GM12872 (cell line): ENCODE results near the gene DOCK2.

ENCODE experiments used
- CTCF ChIP-seq: IDR thresholded peaks from 3 replicates; pipeline ENCODE4 v1.5.1; 2011; ENCODE audit warnings: low read depth, mild to moderate bottlenecking, low read length, moderate library complexity; ENCODE audit not compliant: insufficient read depth

The DOCK2 gene

GRCh38 chr5:170053896-170054295, 416.8 kb downstream of the DOCK2 start:
- no peak for TF ChIP-seq CTCF

GRCh38 chr5:170055606-170056005, 418.5 kb downstream of the DOCK2 start:
- no peak for TF ChIP-seq CTCF

- no peak for TF ChIP-seq CTCF
Measured at GRCh38 chr5:170056561-170057267, 419.6 kb downstream of the DOCK2 start.

GRCh38 chr5:170057311-170057710, 420.2 kb downstream of the DOCK2 start:
- TF ChIP-seq CTCF = no peak

- TF ChIP-seq CTCF = no peak
Measured at GRCh38 chr5:170059221-170059620, 422.1 kb downstream of the DOCK2 start.

- no peak for TF ChIP-seq CTCF
Measured at GRCh38 chr5:170067152-170067551, 430.1 kb downstream of the DOCK2 start.

- TF ChIP-seq CTCF = no peak
Measured at GRCh38 chr5:170067574-170068170, 430.6 kb downstream of the DOCK2 start.
